Smooth muscle cell (in vitro differentiated cells): ENCODE results near the gene TMEM123. TPM values are rescaled to one million over a fixed set of nuclear protein-coding genes. Genes with fewer than 3 reads are reported as not detected.

Source experiments
- DNase-seq: peaks from one replicate; lab custom pipeline; 2025; ENCODE audit not compliant: unreplicated experiment; lab: John Stamatoyannopoulos, UW
- H2AFZ ChIP-seq: fragments of 200-600 bp; sonication (generic); 2 replicates; pipeline ENCODE4 v1.6.0; 2016; ENCODE audit warnings: antibody characterized with exemption, low read depth, mild to moderate bottlenecking
- H3F3A ChIP-seq: fragments of 200-600 bp; sonication (generic); 2 replicates; pipeline ENCODE4 v1.6.0; 2017; ENCODE audit warnings: antibody characterized with exemption, low read depth
- H3K27ac ChIP-seq: fragments of 200-600 bp; sonication (generic); 2 replicates; pipeline ENCODE4 v1.5.1; 2016; ENCODE audit warnings: low read depth, mild to moderate bottlenecking
- H3K27me3 ChIP-seq: fragments of 200-600 bp; sonication (generic); 2 replicates; pipeline ENCODE4 v1.6.1; 2016; ENCODE audit warnings: low read depth, mild to moderate bottlenecking
- H3K36me3 ChIP-seq: fragments of 200-600 bp; sonication (generic); 2 replicates; pipeline ENCODE4 v1.5.1; 2016; ENCODE audit warnings: low read depth
- H3K4me1 ChIP-seq: fragments of 200-600 bp; sonication (generic); 2 replicates; pipeline ENCODE4 v1.5.1; 2016; ENCODE audit warnings: low read depth
- H3K4me2 ChIP-seq: fragments of 200-600 bp; sonication (generic); 2 replicates; pipeline ENCODE4 v1.6.0; 2016; ENCODE audit warnings: mild to moderate bottlenecking
- H3K4me3 ChIP-seq: fragments of 200-600 bp; sonication (generic); 2 replicates; pipeline ENCODE4 v1.5.1; 2016; ENCODE audit warnings: mild to moderate bottlenecking
- H3K79me2 ChIP-seq: fragments of 200-600 bp; sonication (generic); 2 replicates; pipeline ENCODE4 v1.6.0; 2016; ENCODE audit warnings: low read depth, mild to moderate bottlenecking
- H3K9ac ChIP-seq: fragments of 200-600 bp; sonication (generic); 2 replicates; pipeline ENCODE4 v1.6.0; 2016; ENCODE audit warnings: low read depth
- H3K9me3 ChIP-seq: fragments of 200-600 bp; sonication (generic); replicated peaks from 2 replicates; pipeline ENCODE4 v1.5.1; 2016; ENCODE audit warnings: low read depth
- H4K20me1 ChIP-seq: fragments of 200-600 bp; sonication (generic); 2 replicates; pipeline ENCODE4 v1.6.0; 2016; ENCODE audit warnings: low read depth
- CTCF ChIP-seq: fragments of 200-600 bp; sonication (generic); IDR thresholded peaks from 2 replicates; pipeline ENCODE4 v1.5.1; 2017; ENCODE audit warnings: borderline replicate concordance, mild to moderate bottlenecking, antibody characterized with exemption; ENCODE audit not compliant: insufficient read depth, poor library complexity, severe bottlenecking
- WGBS: methylation state at CpG from one replicate; pipeline ENCODE4 v1.1.7; 2016; ENCODE audit warnings: low lambda C conversion rate; 5-methylcytosine and 5-hydroxymethylcytosine counted together
- polyA plus RNA-seq: library from polyadenylated mRNA; unstranded; fragments of >200 nt; fragmentation: Nextera tagmentation; extraction: Ambion mirVana; gene quantifications from 2 replicates; pipeline ENCODE4 v1.2.1, GENCODE V29; 2016
- total RNA-seq: library from RNA; depleted of rRNA; stranded (reverse); fragments of >200 nt; gene quantifications from 2 replicates; pipeline ENCODE4 v1.2.3, GENCODE V29; 2014

Gene TMEM123
- total and polyA plus RNA-seq, 2 experiments from 2014 or later = 38.8 to 78.8 TPM

GRCh38 chr11:102413497-102413896 lies 39.1 kb downstream of the TMEM123 start:
- no peak for DNase-seq
- H3K9me3 ChIP-seq = no peaks in the 10 kb centered on the region
- H3K4me2 ChIP-seq = no peak overlapping the region
- no peaks in the 10 kb centered on the region for H3K27me3 ChIP-seq
- WGBS = 95% methylated on average over 4 of the region's 4 CpGs
- H2AFZ ChIP-seq = no peak overlapping the region
- H3K9ac ChIP-seq = no peak overlapping the region
- peaks cover 13% of the 10 kb centered on the region for H3K79me2 ChIP-seq
- no peaks in the 10 kb centered on the region for H3K4me1 ChIP-seq
- no peak overlapping the region for H3K4me3 ChIP-seq
- H3K36me3 ChIP-seq = no peaks in the 10 kb centered on the region
- TF ChIP-seq CTCF = no peak
- no peaks in the 10 kb centered on the region for H4K20me1 ChIP-seq
- peaks cover 9% of the 10 kb centered on the region for H3F3A ChIP-seq
- H3K27ac ChIP-seq = no peak overlapping the region

GRCh38 chr11:102411142-102411541 lies 41.4 kb downstream of the TMEM123 start:
- H4K20me1 ChIP-seq = peaks cover 6% of the 10 kb centered on the region
- H2AFZ ChIP-seq = no peak overlapping the region
- H3K4me2 ChIP-seq = no peak overlapping the region
- no peaks in the 10 kb centered on the region for H3K4me1 ChIP-seq
- H3K36me3 ChIP-seq = no peaks in the 10 kb centered on the region
- DNase-seq = no peak
- no peak overlapping the region for H3K9ac ChIP-seq
- peaks cover 13% of the 10 kb centered on the region for H3F3A ChIP-seq
- H3K27ac ChIP-seq = peak overlapping the region; percentile 76
- no peaks in the 10 kb centered on the region for H3K27me3 ChIP-seq
- H3K4me3 ChIP-seq = no peak overlapping the region
- H3K79me2 ChIP-seq = peaks cover 13% of the 10 kb centered on the region
- no peak for TF ChIP-seq CTCF
- 95% methylated on average over 7 of the region's 7 CpGs for whole genome bisulfite sequencing
- H3K9me3 ChIP-seq = no peaks in the 10 kb centered on the region

GRCh38 chr11:102410382-102410784 lies 42.2 kb downstream of the TMEM123 start:
- no peak overlapping the region for H3K9ac ChIP-seq
- no peaks in the 10 kb centered on the region for H3K4me1 ChIP-seq
- WGBS = 11% methylated on average over 5 of the region's 5 CpGs
- H3K9me3 ChIP-seq = no peaks in the 10 kb centered on the region
- H4K20me1 ChIP-seq = peaks cover 6% of the 10 kb centered on the region
- H3K79me2 ChIP-seq = peaks cover 13% of the 10 kb centered on the region
- no peak overlapping the region for H3K4me3 ChIP-seq
- peak overlapping the region; percentile 74 for H3K4me2 ChIP-seq
- H3K27me3 ChIP-seq = no peaks in the 10 kb centered on the region
- no peak for DNase-seq
- H3K27ac ChIP-seq = peak overlapping the region; percentile 76
- no peak for TF ChIP-seq CTCF
- H3K36me3 ChIP-seq = no peaks in the 10 kb centered on the region
- no peak overlapping the region for H2AFZ ChIP-seq
- H3F3A ChIP-seq = peaks cover 13% of the 10 kb centered on the region

GRCh38 chr11:102408339-102408738 lies 44.2 kb downstream of the TMEM123 start:
- Histone ChIP-seq H3K9me3 (no peaks in the 10 kb centered on the region), H3K36me3 (no peaks in the 10 kb centered on the region), H3K79me2 (peaks cover 13% of the 10 kb centered on the region), H3K4me1 (no peaks in the 10 kb centered on the region), H3K27me3 (no peaks in the 10 kb centered on the region), H3K4me3 (no peak overlapping the region), H2AFZ (no peak overlapping the region), H4K20me1 (peaks cover 10% of the 10 kb centered on the region), H3K27ac (no peak overlapping the region), H3K4me2 (no peak overlapping the region), H3K9ac (no peak overlapping the region), H3F3A (peaks cover 13% of the 10 kb centered on the region)
- no peak for TF ChIP-seq CTCF
- no peak for DNase-seq
- 100% methylated on average over 1 of the region's 1 CpG for WGBS
